MM.1S (cell line): ENCODE results near the gene MAFB.

Source experiments
- DNase-seq: peaks from one replicate; pipeline ENCODE4 v3.0.0-alpha.2; 2015
- H2AFZ ChIP-seq: fragments of 300-600 bp; sonication (generic); 2 replicates; pipeline ENCODE4 v1.6.0; 2016; ENCODE audit warnings: antibody characterized with exemption, low read length
- H3F3A ChIP-seq: fragments of 300-600 bp; sonication (generic); 2 replicates; pipeline ENCODE4 v1.6.1; 2016; ENCODE audit warnings: mild to moderate bottlenecking, antibody characterized with exemption, low read length, moderate library complexity, mixed read lengths; ENCODE audit not compliant: insufficient read depth
- H3K27ac ChIP-seq: fragments of 300-600 bp; sonication (generic); 2 replicates; pipeline ENCODE4 v1.5.1; 2016; ENCODE audit warnings: mild to moderate bottlenecking, low read length
- H3K27me3 ChIP-seq: fragments of 300-600 bp; sonication (generic); replicated peaks from 2 replicates; pipeline ENCODE4 v1.6.0; 2016; ENCODE audit warnings: low read length; ENCODE audit not compliant: insufficient read depth
- H3K36me3 ChIP-seq: fragments of 300-600 bp; sonication (generic); replicated peaks from 2 replicates; pipeline ENCODE4 v1.6.1; 2016; ENCODE audit warnings: mild to moderate bottlenecking, low read length, mixed read lengths; ENCODE audit not compliant: insufficient read depth
- H3K4me1 ChIP-seq: fragments of 300-600 bp; sonication (generic); 2 replicates; pipeline ENCODE4 v1.6.1; 2016; ENCODE audit warnings: low read length, mixed read lengths
- H3K4me2 ChIP-seq: fragments of 300-600 bp; sonication (generic); 2 replicates; pipeline ENCODE4 v1.6.0; 2016; ENCODE audit warnings: low read depth, low read length
- H3K4me3 ChIP-seq: fragments of 300-600 bp; sonication (generic); 2 replicates; pipeline ENCODE4 v1.5.1; 2016; ENCODE audit warnings: low read length, mixed read lengths
- H3K79me2 ChIP-seq: fragments of 300-600 bp; sonication (generic); 2 replicates; pipeline ENCODE4 v1.6.1; 2016; ENCODE audit warnings: mixed run types, low read length, mixed read lengths
- H3K9ac ChIP-seq: fragments of 300-600 bp; sonication (generic); 2 replicates; pipeline ENCODE4 v1.6.1; 2016; ENCODE audit warnings: low read length, mixed read lengths
- H3K9me2 ChIP-seq: fragments of 300-600 bp; sonication (generic); replicated peaks from 2 replicates; pipeline ENCODE4 v1.6.1; 2016; ENCODE audit warnings: mild to moderate bottlenecking, low read length, mixed read lengths; ENCODE audit not compliant: insufficient read depth
- H3K9me3 ChIP-seq: fragments of 300-600 bp; sonication (generic); replicated peaks from 2 replicates; pipeline ENCODE4 v1.6.1; 2016; ENCODE audit warnings: mild to moderate bottlenecking, low read length, mixed read lengths; ENCODE audit not compliant: insufficient read depth
- H4K20me1 ChIP-seq: fragments of 300-600 bp; sonication (generic); 2 replicates; pipeline ENCODE4 v1.6.1; 2016; ENCODE audit warnings: mild to moderate bottlenecking, low read length, moderate library complexity, mixed read lengths; ENCODE audit not compliant: insufficient read depth
- CTCF ChIP-seq: fragments of 300-600 bp; sonication (generic); IDR thresholded peaks from 2 replicates; pipeline ENCODE4 v1.5.1; 2016; ENCODE audit warnings: antibody characterized with exemption, low read length, mixed read lengths
- EZH2 ChIP-seq: fragments of 300-600 bp; sonication (generic); optimal IDR thresholded peaks from 2 replicates; pipeline ENCODE3; 2017; ENCODE audit warnings: low read depth, mild to moderate bottlenecking, antibody characterized with exemption, low read length, mixed read lengths
- EZH2phosphoT487 ChIP-seq: fragments of 300-600 bp; sonication (generic); IDR thresholded peaks from 2 replicates; pipeline ENCODE4 v1.6.1; 2018; ENCODE audit warnings: antibody characterized with exemption, low read length

Gene MAFB

GRCh38 chr20:40679184-40679583 lies 9.9 kb downstream of the MAFB start:
- no peak overlapping the region for H3K9ac ChIP-seq
- no peak overlapping the region for H3K27ac ChIP-seq
- H3K9me3 ChIP-seq = no peaks in the 10 kb centered on the region
- no peak for DNase-seq
- no peaks in the 10 kb centered on the region for H3K9me2 ChIP-seq
- no peaks in the 10 kb centered on the region for H3K36me3 ChIP-seq
- H3K79me2 ChIP-seq = no peaks in the 10 kb centered on the region
- peaks cover 6% of the 10 kb centered on the region; the same call in 1 of the 2 replicates for H3F3A ChIP-seq
- no peak overlapping the region for H3K4me3 ChIP-seq
- TF ChIP-seq CTCF = no peak
- no peak for TF ChIP-seq EZH2
- no peak for TF ChIP-seq EZH2phosphoT487
- no peaks in the 10 kb centered on the region for H4K20me1 ChIP-seq
- no peak overlapping the region for H2AFZ ChIP-seq
- no peak overlapping the region for H3K4me2 ChIP-seq
- peaks cover 16% of the 10 kb centered on the region for H3K4me1 ChIP-seq
- H3K27me3 ChIP-seq = peaks cover 16% of the 10 kb centered on the region

- Histone ChIP-seq H3K27ac (no peak overlapping the region; the same call in 1 of the 2 replicates), H2AFZ (peak overlapping the region; percentile 39), H4K20me1 (no peaks in the 10 kb centered on the region), H3K9me3 (no peaks in the 10 kb centered on the region), H3F3A (peaks cover 6% of the 10 kb centered on the region; the same call in 1 of the 2 replicates), H3K4me2 (0 out of 2 replicates have a peak overlapping the region, but pooled peaks have one; percentile 13), H3K79me2 (no peaks in the 10 kb centered on the region), H3K9me2 (no peaks in the 10 kb centered on the region), H3K4me1 (peaks cover 16% of the 10 kb centered on the region), H3K4me3 (no peak overlapping the region), H3K9ac (no peak overlapping the region), H3K36me3 (no peaks in the 10 kb centered on the region), H3K27me3 (peaks cover 8% of the 10 kb centered on the region)
- DNase-seq = peak; percentile 15
- TF ChIP-seq EZH2 (no peak), EZH2phosphoT487 (no peak), CTCF (no peak)
Observed at GRCh38 chr20:40678286-40678875, 10.7 kb downstream of the MAFB start.

- no peak overlapping the region for H3K9ac ChIP-seq
Observed at GRCh38 chr20:40677343-40677924, 11.6 kb downstream of the MAFB start.

More at GRCh38 chr20:40677343-40677924, 11.6 kb downstream of the MAFB start:
- H3K79me2 ChIP-seq = no peaks in the 10 kb centered on the region
- no peak overlapping the region for H3K27ac ChIP-seq
- no peaks in the 10 kb centered on the region for H3K36me3 ChIP-seq
- H3K9me3 ChIP-seq = no peaks in the 10 kb centered on the region
- peaks cover 16% of the 10 kb centered on the region for H3K4me1 ChIP-seq
- peaks cover 6% of the 10 kb centered on the region; the same call in 1 of the 2 replicates for H3F3A ChIP-seq
- no peaks in the 10 kb centered on the region for H3K9me2 ChIP-seq
- DNase-seq = no peak
- H4K20me1 ChIP-seq = no peaks in the 10 kb centered on the region
- H2AFZ ChIP-seq = no peak overlapping the region
- H3K4me3 ChIP-seq = no peak overlapping the region
- H3K27me3 ChIP-seq = no peaks in the 10 kb centered on the region
- H3K4me2 ChIP-seq = no peak overlapping the region
- TF ChIP-seq EZH2phosphoT487 = no peak
- TF ChIP-seq EZH2 = no peak
- no peak for TF ChIP-seq CTCF
